Adrenal gland (tissue), 12 donors: ENCODE results near the gene ARHGEF11. TPM values are rescaled to one million over a fixed set of nuclear protein-coding genes. Genes with fewer than 3 reads are reported as not detected.

Experiments
- DNase-seq, 7 donors: peaks; one replicate each; pipeline ENCODE4 v3.0.0-alpha.2; 2019 to 2020
- H3K27ac ChIP-seq, 5 donors: fragments of 200-600 bp; sonication (generic) in 4 of 5; 1 replicate in 3 of 5; 2 replicates in 2 of 5; pipeline versions ENCODE4 v1.5.1 to v1.8.0; 2016 to 2020; ENCODE audit warnings: mild to moderate bottlenecking in 1 of 5
- H3K27me3 ChIP-seq: fragments of 200-600 bp; 2 replicates; pipeline ENCODE4 v1.8.0; 2021
- H3K36me3 ChIP-seq, 2 donors: fragments of 200-600 bp; replicated peaks in 1 of 2; 1 replicate in 1 of 2; 2 replicates in 1 of 2; pipeline versions ENCODE4 v1.5.1 to v1.8.0; 2018 to 2022
- H3K4me1 ChIP-seq, 2 donors: fragments of 200-600 bp; replicated peaks in 1 of 2; 1 replicate in 1 of 2; 2 replicates in 1 of 2; pipeline versions ENCODE4 v1.5.1 to v1.8.0; 2018 to 2021
- H3K4me3 ChIP-seq, 4 donors: fragments of 200-600 bp; sonication (generic) in 3 of 4; one replicate each; pipeline ENCODE4 v1.5.1; 2016 to 2018
- H3K9me3 ChIP-seq, 3 donors: fragments of 200-600 bp; sonication (generic) in 1 of 3; replicated peaks in 1 of 3; 1 replicate in 2 of 3; 2 replicates in 1 of 3; pipeline versions ENCODE4 v1.5.1 to v1.8.0; 2016 to 2021
- CTCF ChIP-seq, 6 experiments: fragments of 450-650 bp in 4 of 6; fragments of 200-600 bp in 2 of 6; sonication (generic) in 1 of 6; IDR thresholded peaks; 1 replicate in 5 of 6; 2 replicates in 1 of 6; pipeline versions ENCODE4 v1.5.1 to v1.8.0; 2016 to 2021; ENCODE audit warnings: antibody characterized with exemption in 6 of 6, mild to moderate bottlenecking in 2 of 6, moderate library complexity in 1 of 6
- POLR2A ChIP-seq, 2 donors: fragments of 450-650 bp; IDR thresholded peaks; one replicate each; pipeline ENCODE4 v1.6.1; 2017; ENCODE audit warnings: antibody characterized with exemption in 2 of 2, mild to moderate bottlenecking in 2 of 2, moderate library complexity in 1 of 2
- WGBS, 4 donors: extraction: QIAGEN DNeasy Blood & Tissue Kit in 2 of 4; methylation state at CpG; one replicate each; pipeline versions ENCODE4 v1.1.5 to v1.1.7; 2013 to 2017; 5-methylcytosine and 5-hydroxymethylcytosine counted together
- intact Hi-C, 2 donors: fragments of 100-400 bp; cut with DNase I; formaldehyde crosslinking; loops; one replicate each; pipeline versions ENCODE4 v1.14.1 to v1.15.0; 2022 to 2023
- polyA plus RNA-seq, 3 donors: library from polyadenylated mRNA; stranded (reverse); fragments of 200-250 nt in 2 of 3; fragments of 350-450 nt in 1 of 3; fragmentation: Illumina TruSeq in 1 of 3; extraction: RNeasy Lipid Tissue Mini Kit (QIAGEN cat#74804) in 1 of 3; gene quantifications; one replicate each; pipeline ENCODE4 v1.2.3, GENCODE V29; 2013 to 2014
- total RNA-seq, 9 donors: library from RNA; depleted of rRNA in 4 of 9; stranded (reverse); fragments of >200 nt in 4 of 9; fragments of 120-200 nt in 1 of 9; fragmentation: NEBNext Ultra II Directional in 1 of 9; extraction: Animal tissue kit (Norgen Biotek cat#: 25700) in 1 of 9; gene quantifications; one replicate each; pipeline versions ENCODE4 v1.1.0 to v1.2.4, GENCODE V29; 2013 to 2023
- donor health status: healthy with polysubstance abuse.
- donor health status: Bipolar disorder and iron deficiency.
- donor health status: DM: yes; HTN: yes; CAD: no.
- donor health status: DM: no; HTN: no; CAD: no.
- donor health status: DM: no; HTN: no; CAD: no.
- donor health status: DM: yes; HTN: yes; CAD: no.

ARHGEF11 gene
- total and polyA plus RNA-seq, 12 donors: 14.2 to 69.2 (median 38.3) TPM

DNA sequence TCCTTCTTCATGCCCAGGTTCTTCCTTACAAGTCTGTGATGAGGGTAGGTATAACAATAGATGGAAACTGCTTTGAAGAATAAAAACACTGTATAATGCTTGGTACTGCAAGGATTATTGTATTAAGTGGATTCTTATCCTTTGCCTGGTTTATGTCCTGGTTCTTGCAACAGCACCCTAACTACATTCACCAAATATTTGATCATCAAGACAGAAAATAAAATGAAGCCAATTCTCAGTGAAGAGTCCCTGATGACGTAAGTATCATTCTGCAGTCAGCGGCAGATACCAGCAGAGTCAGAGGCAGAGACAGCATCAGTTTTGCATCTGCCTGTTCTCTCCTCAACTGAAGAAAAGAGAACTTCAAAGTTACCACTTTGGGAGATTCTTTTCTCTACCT, 19.7 kb downstream of the ARHGEF11 start:
- DNase-seq: peak in 3 of 7 donors; percentile 27 to 69 (median 52)
- H3K4me1 ChIP-seq: peaks cover 5 to 21% of the 10 kb centered on the region in 2 donors
- no peak for TF ChIP-seq CTCF (IDR thresholded peaks at IDR 0.05)
- no peak for TF ChIP-seq POLR2A (IDR thresholded peaks at IDR 0.05)
- peaks cover 0 to 9% (median 0%) of the 10 kb centered on the region in 3 donors for H3K9me3 ChIP-seq
- peak overlapping the region in 3 of 5 donors; percentile 8 to 66 (median 42) for H3K27ac ChIP-seq
- intact Hi-C loops: no loop called here
- no peak overlapping the region for H3K4me3 ChIP-seq
- no peaks in the 10 kb centered on the region for H3K36me3 ChIP-seq
- 28 to 61% (median 36%) methylated on average over 2 of the region's 2 CpGs for WGBS, 4 donors
- no peaks in the 10 kb centered on the region for H3K27me3 ChIP-seq

GRCh38 chr1:157025385-157025784, 20.2 kb downstream of the ARHGEF11 start:
- Histone ChIP-seq H3K4me3 (no peak overlapping the region), H3K4me1 (peaks cover 5 to 21% of the 10 kb centered on the region in 2 donors), H3K36me3 (no peaks in the 10 kb centered on the region), H3K9me3 (peaks cover 0 to 11% (median 0%) of the 10 kb centered on the region in 3 donors), H3K27me3 (no peaks in the 10 kb centered on the region), H3K27ac (peak overlapping the region in 3 of 5 donors; percentile 8 to 66 (median 42))
- DNase-seq: peak; percentile 42 to 75 (median 61)
- intact Hi-C loops: no loop called here
- WGBS, 4 donors: 24 to 45% (median 32%) methylated on average over 3 of the region's 3 CpGs
- no peak for TF ChIP-seq CTCF (IDR thresholded peaks at IDR 0.05)
- TF ChIP-seq POLR2A (IDR thresholded peaks at IDR 0.05): no peak

- Histone ChIP-seq H3K27ac (no peak overlapping the region), H3K27me3 (no peaks in the 10 kb centered on the region), H3K4me3 (no peak overlapping the region), H3K36me3 (no peaks in the 10 kb centered on the region), H3K9me3 (peaks cover 0 to 14% (median 0%) of the 10 kb centered on the region in 3 donors), H3K4me1 (peaks cover 5 to 25% of the 10 kb centered on the region in 2 donors)
- no peak for TF ChIP-seq POLR2A (IDR thresholded peaks at IDR 0.05)
- TF ChIP-seq CTCF (IDR thresholded peaks at IDR 0.05): no peak
- WGBS, 4 donors: 91 to 98% (median 96%) methylated on average over 1 of the region's 1 CpG
- no peak for DNase-seq
- intact Hi-C loops: no loop called here
Observed at GRCh38 chr1:157021688-157022087, 23.9 kb downstream of the ARHGEF11 start.

DNA sequence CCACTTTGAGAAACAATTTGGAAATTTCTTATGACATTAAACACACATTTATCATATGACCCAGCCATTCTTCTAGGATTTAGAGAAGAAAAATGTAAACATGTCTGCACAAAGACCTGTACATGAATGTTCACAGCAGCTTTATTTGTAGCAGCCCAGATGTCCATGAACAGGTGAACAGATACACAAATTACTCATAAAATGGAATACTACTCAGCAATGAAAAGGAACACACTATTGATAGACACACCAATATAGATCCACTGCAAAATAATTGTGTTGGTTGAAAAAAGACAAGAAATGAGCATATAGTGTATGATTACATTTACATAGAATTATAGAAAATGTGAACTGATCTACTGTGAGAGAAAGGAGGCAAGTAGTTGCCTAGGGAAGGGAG, 26.1 kb downstream of the ARHGEF11 start:
- peaks cover 0 to 14% (median 0%) of the 10 kb centered on the region in 3 donors for H3K9me3 ChIP-seq
- no peak overlapping the region for H3K4me3 ChIP-seq
- intact Hi-C loops: no loop called here
- no peak for TF ChIP-seq POLR2A (IDR thresholded peaks at IDR 0.05)
- TF ChIP-seq CTCF (IDR thresholded peaks at IDR 0.05): no peak
- no peaks in the 10 kb centered on the region for H3K36me3 ChIP-seq
- peaks cover 0 to 6% of the 10 kb centered on the region in 2 donors for H3K4me1 ChIP-seq
- H3K27me3 ChIP-seq: no peaks in the 10 kb centered on the region
- no peak overlapping the region for H3K27ac ChIP-seq
- DNase-seq: no peak
